ENCODE data around the gene PGP. TPM values are rescaled to one million over a fixed set of nuclear protein-coding genes. Genes with fewer than 3 reads are reported as not detected.
A peak's percentile ranks its signal among the peaks of the same experiment; 100 is the strongest.
"Not testable (repeated sequence)": the region's sequence is repeated elsewhere in the genome, so short reads cannot be mapped to it uniquely, and the experiment has no call there.

Gene PGP
- total RNA-seq: 10 to 100 TPM; 15.1 to 20.9 TPM

- ATAC-seq (peak; percentile 86 to 92), DNase-seq (ENCODE audit: low spot score in 2 of 2) (no peak)
- H3K27ac Mint-ChIP-seq: peak within 1 kb of the TSS; percentile 91
- H3K36me3 Mint-ChIP-seq: peaks cover 12 to 21% of the 10 kb centered on the region in 2 donors
- H3K9me3 Mint-ChIP-seq: no peaks in the 10 kb centered on the region
Measured at GRCh38 chr16:2214719-2214968, at the start of gene PGP. Gene PGP (minus strand): TSS chr16:2214840. CDS start chr16:2214777, 63 bp downstream.

- Mint-ChIP-seq H3K27ac (peak overlapping the region; percentile 34 to 73), H3K36me3 (peaks cover 46 to 47% of the 10 kb centered on the region in 2 donors)
- ATAC-seq; H3K9me3 Mint-ChIP-seq; DNase-seq (ENCODE audit: low spot score in 2 of 2): not testable (repeated sequence)
Measured at GRCh38 chr16:2263026-2263425, 48.4 kb upstream of the PGP start.

- Mint-ChIP-seq H3K9me3 (no peaks in the 10 kb centered on the region), H3K27ac (peak overlapping the region in 1 of 2 donors; percentile 14), H3K36me3 (peaks cover 35 to 46% of the 10 kb centered on the region in 2 donors)
- DNase-seq (ENCODE audit: low spot score in 2 of 2) (no peak), ATAC-seq (no peak)
Measured at GRCh38 chr16:2260250-2260649, 45.6 kb upstream of the PGP start.

- not testable (repeated sequence) for H3K9me3 Mint-ChIP-seq; DNase-seq (ENCODE audit: low spot score in 2 of 2); ATAC-seq
- Mint-ChIP-seq H3K27ac (peak overlapping the region in 1 of 2 donors; percentile 77), H3K36me3 (peaks cover 26 to 37% of the 10 kb centered on the region in 2 donors)
Measured at GRCh38 chr16:2258530-2258929, 43.9 kb upstream of the PGP start.

GRCh38 chr16:2257726-2258125 is 43.1 kb upstream of the PGP start:
- DNase-seq (ENCODE audit: low spot score in 2 of 2) (no peak), ATAC-seq (no peak)
- peaks cover 29 to 40% of the 10 kb centered on the region in 2 donors for H3K36me3 Mint-ChIP-seq
- H3K27ac Mint-ChIP-seq: peak overlapping the region in 1 of 2 donors; percentile 44
- no peaks in the 10 kb centered on the region for H3K9me3 Mint-ChIP-seq

- no peaks in the 10 kb centered on the region for H3K9me3 Mint-ChIP-seq
- no peak for ATAC-seq
- peak overlapping the region; percentile 37 to 72 for H3K27ac Mint-ChIP-seq
- H3K36me3 Mint-ChIP-seq: peaks cover 20 to 31% of the 10 kb centered on the region in 2 donors
- DNase-seq (ENCODE audit: low spot score in 2 of 2): no peak
Measured at GRCh38 chr16:2256531-2257140, 42.0 kb upstream of the PGP start.

GRCh38 chr16:2253293-2253692 is 38.7 kb upstream of the PGP start:
- Mint-ChIP-seq H3K36me3 (peaks cover 17 to 24% of the 10 kb centered on the region in 2 donors), H3K27ac (peak overlapping the region; percentile 39 to 81), H3K9me3 (no peaks in the 10 kb centered on the region)
- DNase-seq (ENCODE audit: low spot score in 2 of 2) (no peak), ATAC-seq (no peak)

GRCh38 chr16:2252806-2253148 is 38.1 kb upstream of the PGP start:
- no peak for ATAC-seq
- no peaks in the 10 kb centered on the region for H3K9me3 Mint-ChIP-seq
- DNase-seq (ENCODE audit: low spot score in 2 of 2): no peak
- peaks cover 15 to 24% of the 10 kb centered on the region in 2 donors for H3K36me3 Mint-ChIP-seq
- peak overlapping the region; percentile 39 to 72 for H3K27ac Mint-ChIP-seq

- no peaks in the 10 kb centered on the region for H3K9me3 Mint-ChIP-seq
- peak; percentile 87 to 94 for ATAC-seq
- H3K36me3 Mint-ChIP-seq: peaks cover 11 to 19% of the 10 kb centered on the region in 2 donors
- peak within 1 kb of the TSS; percentile 85 to 94 for H3K27ac Mint-ChIP-seq
- DNase-seq (ENCODE audit: low spot score in 2 of 2): peak; percentile 82 to 95
Measured at GRCh38 chr16:2251296-2252111, 36.9 kb upstream of the PGP start, which contains the start of gene ECI1. Gene ECI1 (minus strand): TSS chr16:2251587. CDS start chr16:2251566, 21 bp downstream.

- ATAC-seq (peak in 1 of 2 donors; percentile 17), DNase-seq (ENCODE audit: low spot score in 2 of 2) (peak in 1 of 2 donors; percentile 33)
- H3K27ac Mint-ChIP-seq: peak overlapping the region; percentile 85 to 94
- H3K36me3 Mint-ChIP-seq: peaks cover 7 to 11% of the 10 kb centered on the region in 2 donors
- no peaks in the 10 kb centered on the region for H3K9me3 Mint-ChIP-seq
Measured at GRCh38 chr16:2250652-2251295, 36.1 kb upstream of the PGP start.

- ATAC-seq (no peak), DNase-seq (ENCODE audit: low spot score in 2 of 2) (no peak)
- H3K36me3 Mint-ChIP-seq: peaks cover 0 to 4% of the 10 kb centered on the region in 2 donors
- H3K27ac Mint-ChIP-seq: no peak overlapping the region
- no peaks in the 10 kb centered on the region for H3K9me3 Mint-ChIP-seq
Measured at GRCh38 chr16:2246301-2246885, 31.8 kb upstream of the PGP start.

GRCh38 chr16:2244926-2245795 is 30.5 kb upstream of the PGP start:
- ATAC-seq (no peak), DNase-seq (ENCODE audit: low spot score in 2 of 2) (no peak)
- no peaks in the 10 kb centered on the region for H3K9me3 Mint-ChIP-seq
- H3K27ac Mint-ChIP-seq: peak overlapping the region in 1 of 2 donors; percentile 50
- peaks cover 0 to 4% of the 10 kb centered on the region in 2 donors for H3K36me3 Mint-ChIP-seq

GRCh38 chr16:2244301-2244700 is 29.7 kb upstream of the PGP start:
- H3K27ac Mint-ChIP-seq: no peak overlapping the region
- peaks cover 0 to 4% of the 10 kb centered on the region in 2 donors for H3K36me3 Mint-ChIP-seq
- ATAC-seq: no peak
- H3K9me3 Mint-ChIP-seq: no peaks in the 10 kb centered on the region
- DNase-seq (ENCODE audit: low spot score in 2 of 2): no peak

GRCh38 chr16:2243781-2244180 is 29.1 kb upstream of the PGP start:
- Mint-ChIP-seq H3K36me3 (peaks cover 0 to 4% of the 10 kb centered on the region in 2 donors), H3K9me3 (no peaks in the 10 kb centered on the region), H3K27ac (no peak overlapping the region)
- ATAC-seq (no peak), DNase-seq (ENCODE audit: low spot score in 2 of 2) (no peak)

GRCh38 chr16:2243031-2243528 is 28.4 kb upstream of the PGP start:
- no peak for DNase-seq (ENCODE audit: low spot score in 2 of 2)
- H3K27ac Mint-ChIP-seq: no peak overlapping the region
- H3K9me3 Mint-ChIP-seq: no peaks in the 10 kb centered on the region
- H3K36me3 Mint-ChIP-seq: peaks cover 0 to 4% of the 10 kb centered on the region in 2 donors
- ATAC-seq: no peak

- ATAC-seq (no peak), DNase-seq (ENCODE audit: low spot score in 2 of 2) (no peak)
- no peaks in the 10 kb centered on the region for H3K9me3 Mint-ChIP-seq
- H3K27ac Mint-ChIP-seq: peak overlapping the region in 1 of 2 donors; percentile 11
- peaks cover 0 to 4% of the 10 kb centered on the region in 2 donors for H3K36me3 Mint-ChIP-seq
Measured at GRCh38 chr16:2242598-2242997, 28.0 kb upstream of the PGP start.
